Measurements from ENCODE around the gene AP5B1.

AP5B1 gene

DNA sequence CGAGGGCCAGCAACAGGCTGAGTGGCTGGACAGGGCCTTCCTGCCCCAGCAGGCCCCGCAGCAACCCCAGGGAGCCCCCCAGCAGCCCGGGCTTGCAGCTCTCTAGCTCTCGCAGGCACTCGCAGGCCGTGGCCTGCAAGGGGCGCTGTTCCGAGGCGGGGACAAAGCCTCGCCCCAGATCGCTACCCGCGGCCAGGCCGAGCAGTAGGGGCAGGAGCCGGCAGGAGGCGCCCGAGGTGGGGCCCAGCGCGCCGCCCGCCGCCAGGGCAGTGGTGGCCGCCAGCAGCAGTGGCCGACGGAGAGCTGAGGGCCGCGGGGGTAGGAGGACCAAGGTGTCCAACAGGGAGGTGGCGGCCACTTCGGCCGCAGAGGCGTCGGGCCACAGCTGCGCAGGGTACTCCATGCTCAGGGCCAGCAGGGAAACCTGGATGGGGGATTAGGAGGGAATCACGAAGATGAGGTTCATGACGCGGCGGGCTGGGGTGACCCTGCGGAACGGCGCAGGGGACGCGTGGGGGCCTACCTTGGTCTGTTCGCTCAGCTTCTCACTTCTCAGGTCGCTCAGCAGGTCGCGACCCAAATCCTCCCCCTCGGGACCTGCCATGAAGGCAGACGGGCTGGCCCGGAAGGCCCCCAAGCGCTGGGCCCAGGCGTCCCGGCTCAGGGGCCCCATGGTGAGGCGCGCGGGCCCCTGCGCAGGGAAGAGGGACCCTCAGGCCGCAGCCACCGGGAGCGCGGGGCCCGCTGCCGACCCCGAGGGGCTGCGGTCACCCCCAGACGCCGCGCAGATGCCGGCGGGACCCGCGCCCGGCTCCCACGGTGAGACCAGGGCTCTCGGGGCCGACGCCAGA, 632 bp downstream of the AP5B1 start:
- Histone ChIP-seq H4K91ac (ENCODE audit: low read depth, low read length, poor library complexity) (peak overlapping the region; percentile 72), H3K36me3 (replicated peaks in 1 of 2; ENCODE audit: control insufficient read depth in 2 of 2, insufficient read depth in 2 of 2, low read length in 2 of 2) (peaks cover 6 to 18% of the 10 kb centered on the region in 2 donors), H3K14ac (ENCODE audit: low read length) (peak overlapping the region; percentile 97), H2AFZ (ENCODE audit: low read length) (peak overlapping the region; percentile 92), H3K4ac (ENCODE audit: low read length) (peak overlapping the region; percentile 76), H3K4me2 (ENCODE audit: insufficient read depth, low read length, poor library complexity, severe bottlenecking) (peak overlapping the region; percentile 83), H3K9me3 (replicated peaks in 1 of 2; ENCODE audit: control insufficient read depth in 2 of 2, insufficient read depth in 1 of 2, low read depth in 1 of 2, low read length in 2 of 2) (no peaks in the 10 kb centered on the region), H3K27me3 (ENCODE audit: control insufficient read depth in 3 of 3, insufficient read depth in 3 of 3, low read depth in 1 of 3, low read length in 3 of 3) (peaks cover 0 to 37% (median 19%) of the 10 kb centered on the region in 3 experiments), H3K79me1 (ENCODE audit: low read depth, low read length) (peaks cover 17% of the 10 kb centered on the region), H2BK12ac (ENCODE audit: low read length) (no peak overlapping the region), H2BK15ac (ENCODE audit: low read length) (peak overlapping the region; percentile 97), H3K9ac (ENCODE audit: low read depth, low read length, poor library complexity) (peak overlapping the region; percentile 95), H3K18ac (ENCODE audit: low read length) (peak overlapping the region; percentile 96), H2BK5ac (ENCODE audit: low read length) (peak overlapping the region; percentile 75), H3K4me1 (ENCODE audit: control insufficient read depth in 2 of 2, insufficient read depth in 1 of 2, low read depth in 1 of 2, low read length in 2 of 2) (peaks cover 4 to 9% of the 10 kb centered on the region in 2 donors), H2BK120ac (ENCODE audit: low read depth, low read length) (peak overlapping the region; percentile 87), H3K4me3 (ENCODE audit: low read length in 2 of 2) (peak overlapping the region; percentile 54 to 83), H3K23ac (ENCODE audit: low read depth, low read length, poor library complexity) (peak overlapping the region; percentile 98), H3K27ac (replicated peaks; ENCODE audit: low read length) (no peak overlapping the region), H4K8ac (ENCODE audit: low read depth, low read length) (peak overlapping the region; percentile 43), H2AK5ac (ENCODE audit: low read depth, low read length) (peak overlapping the region; percentile 99)
- WGBS, 2 donors (ENCODE audit: extremely low coverage in 2 of 2, insufficient read length in 2 of 2, insufficient replicate concordance in 1 of 2), result no CpG with 5 or more reads among the region's 76 CpGs
- DNase-seq (ENCODE audit: low spot score), result peak; percentile 62

DNA sequence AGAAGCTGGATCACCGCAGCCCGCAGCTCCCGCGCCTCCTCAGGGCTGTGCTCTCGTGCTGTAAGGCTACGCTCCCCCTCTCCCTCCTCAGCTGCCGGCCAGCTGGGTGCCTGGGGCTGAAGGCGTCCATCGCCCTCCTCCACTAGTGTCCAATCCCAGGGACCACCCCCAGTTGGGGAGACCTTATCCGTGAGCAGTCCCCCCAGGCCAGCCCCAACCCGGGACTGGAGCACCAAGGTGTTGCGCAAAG, 1.2 kb downstream of the AP5B1 start:
- peak overlapping the region; percentile 61 for H2BK120ac ChIP-seq (ENCODE audit: low read depth, low read length)
- no peak overlapping the region for H2AFZ ChIP-seq (ENCODE audit: low read length)
- peak overlapping the region; percentile 99 for H2AK5ac ChIP-seq (ENCODE audit: low read depth, low read length)
- no peaks in the 10 kb centered on the region for H3K9me3 ChIP-seq (replicated peaks in 1 of 2; ENCODE audit: control insufficient read depth in 2 of 2, insufficient read depth in 1 of 2, low read depth in 1 of 2, low read length in 2 of 2)
- peak overlapping the region; percentile 72 for H4K91ac ChIP-seq (ENCODE audit: low read depth, low read length, poor library complexity)
- peak overlapping the region; percentile 76 for H3K4ac ChIP-seq (ENCODE audit: low read length)
- H3K9ac ChIP-seq (ENCODE audit: low read depth, low read length, poor library complexity), result peak overlapping the region; percentile 53
- WGBS, 2 donors (ENCODE audit: extremely low coverage in 2 of 2, insufficient read length in 2 of 2, insufficient replicate concordance in 1 of 2), result no CpG with 5 or more reads among the region's 12 CpGs
- no peak overlapping the region for H4K8ac ChIP-seq (ENCODE audit: low read depth, low read length)
- H3K4me3 ChIP-seq (ENCODE audit: low read length in 2 of 2), result peak overlapping the region; percentile 31 to 54
- H3K4me2 ChIP-seq (ENCODE audit: insufficient read depth, low read length, poor library complexity, severe bottlenecking), result peak overlapping the region; percentile 83
- peaks cover 17% of the 10 kb centered on the region for H3K79me1 ChIP-seq (ENCODE audit: low read depth, low read length)
- H2BK12ac ChIP-seq (ENCODE audit: low read length), result peak overlapping the region; percentile 90
- no peak overlapping the region for H3K27ac ChIP-seq (replicated peaks; ENCODE audit: low read length)
- peak overlapping the region; percentile 93 for H3K18ac ChIP-seq (ENCODE audit: low read length)
- peak overlapping the region; percentile 98 for H3K23ac ChIP-seq (ENCODE audit: low read depth, low read length, poor library complexity)
- DNase-seq (ENCODE audit: low spot score), result no peak
- H2BK5ac ChIP-seq (ENCODE audit: low read length), result peak overlapping the region; percentile 75
- H3K14ac ChIP-seq (ENCODE audit: low read length), result peak overlapping the region; percentile 82
- peak overlapping the region; percentile 97 for H2BK15ac ChIP-seq (ENCODE audit: low read length)
- peaks cover 6 to 18% of the 10 kb centered on the region in 2 donors for H3K36me3 ChIP-seq (replicated peaks in 1 of 2; ENCODE audit: control insufficient read depth in 2 of 2, insufficient read depth in 2 of 2, low read length in 2 of 2)
- H3K4me1 ChIP-seq (ENCODE audit: control insufficient read depth in 2 of 2, insufficient read depth in 1 of 2, low read depth in 1 of 2, low read length in 2 of 2), result peaks cover 4 to 9% of the 10 kb centered on the region in 2 donors
- H3K27me3 ChIP-seq (ENCODE audit: control insufficient read depth in 3 of 3, insufficient read depth in 3 of 3, low read depth in 1 of 3, low read length in 3 of 3), result peaks cover 0 to 32% (median 15%) of the 10 kb centered on the region in 3 experiments

DNA sequence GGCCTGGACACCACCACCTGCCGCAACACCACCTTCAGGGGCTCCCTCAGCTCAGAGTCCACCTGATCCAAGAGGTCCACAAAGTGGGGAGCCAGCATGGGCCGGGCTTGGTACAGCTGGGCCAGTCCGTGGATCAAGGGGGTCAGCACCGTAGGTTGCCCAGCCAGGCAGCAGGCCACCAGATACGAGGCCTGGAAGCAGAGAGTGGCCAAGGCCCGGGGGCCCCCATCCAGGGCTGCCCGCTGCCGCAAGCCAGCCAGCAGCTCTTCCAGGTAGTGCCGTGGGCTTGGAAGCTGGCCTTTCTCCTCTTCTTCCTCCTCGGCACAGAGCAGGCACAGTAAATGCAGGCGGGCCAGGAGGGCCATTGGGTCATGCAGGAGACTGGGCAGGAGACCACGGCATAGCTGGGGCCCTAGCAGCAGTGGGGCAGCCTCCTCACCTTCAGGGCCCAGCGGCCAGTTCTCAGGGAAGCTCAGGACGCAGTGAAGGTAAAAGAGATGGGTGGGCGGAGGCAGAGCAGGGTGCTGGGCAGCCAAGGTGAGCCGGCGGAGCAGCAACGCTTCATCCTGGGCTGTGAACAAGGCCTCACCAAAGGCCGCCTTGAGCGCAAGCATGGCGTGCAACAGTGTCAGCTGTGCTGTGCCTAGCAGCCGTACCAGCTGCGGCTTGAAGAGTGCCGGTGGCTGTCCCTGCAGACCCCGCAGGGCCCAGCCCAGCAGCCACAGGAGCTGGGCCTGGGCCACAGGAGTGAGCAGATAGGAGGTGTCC, 1.7 kb downstream of the AP5B1 start:
- H4K91ac ChIP-seq (ENCODE audit: low read depth, low read length, poor library complexity), result peak overlapping the region; percentile 72
- H4K8ac ChIP-seq (ENCODE audit: low read depth, low read length), result no peak overlapping the region
- no peak overlapping the region for H2AFZ ChIP-seq (ENCODE audit: low read length)
- H2AK5ac ChIP-seq (ENCODE audit: low read depth, low read length), result peak overlapping the region; percentile 99
- H2BK120ac ChIP-seq (ENCODE audit: low read depth, low read length), result peak overlapping the region; percentile 61
- H2BK15ac ChIP-seq (ENCODE audit: low read length), result peak overlapping the region; percentile 97
- H2BK12ac ChIP-seq (ENCODE audit: low read length), result peak overlapping the region; percentile 90
- peak overlapping the region; percentile 75 for H2BK5ac ChIP-seq (ENCODE audit: low read length)
- H3K4me1 ChIP-seq (ENCODE audit: control insufficient read depth in 2 of 2, insufficient read depth in 1 of 2, low read depth in 1 of 2, low read length in 2 of 2), result peaks cover 4% of the 10 kb centered on the region in 2 donors
- DNase-seq (ENCODE audit: low spot score), result no peak
- peaks cover 0 to 27% (median 10%) of the 10 kb centered on the region in 3 experiments for H3K27me3 ChIP-seq (ENCODE audit: control insufficient read depth in 3 of 3, insufficient read depth in 3 of 3, low read depth in 1 of 3, low read length in 3 of 3)
- H3K79me1 ChIP-seq (ENCODE audit: low read depth, low read length), result peaks cover 17% of the 10 kb centered on the region
- peak overlapping the region; percentile 31 to 54 for H3K4me3 ChIP-seq (ENCODE audit: low read length in 2 of 2)
- H3K23ac ChIP-seq (ENCODE audit: low read depth, low read length, poor library complexity), result peak overlapping the region; percentile 98
- H3K18ac ChIP-seq (ENCODE audit: low read length), result peak overlapping the region; percentile 93
- H3K9me3 ChIP-seq (replicated peaks in 1 of 2; ENCODE audit: control insufficient read depth in 2 of 2, insufficient read depth in 1 of 2, low read depth in 1 of 2, low read length in 2 of 2), result no peaks in the 10 kb centered on the region
- peaks cover 6 to 18% of the 10 kb centered on the region in 2 donors for H3K36me3 ChIP-seq (replicated peaks in 1 of 2; ENCODE audit: control insufficient read depth in 2 of 2, insufficient read depth in 2 of 2, low read length in 2 of 2)
- H3K4ac ChIP-seq (ENCODE audit: low read length), result peak overlapping the region; percentile 76
- peak overlapping the region; percentile 82 for H3K14ac ChIP-seq (ENCODE audit: low read length)
- H3K4me2 ChIP-seq (ENCODE audit: insufficient read depth, low read length, poor library complexity, severe bottlenecking), result peak overlapping the region; percentile 83
- peak overlapping the region; percentile 53 for H3K9ac ChIP-seq (ENCODE audit: low read depth, low read length, poor library complexity)
- no CpG with 5 or more reads among the region's 25 CpGs for WGBS, 2 donors (ENCODE audit: extremely low coverage in 2 of 2, insufficient read length in 2 of 2, insufficient replicate concordance in 1 of 2)
- no peak overlapping the region for H3K27ac ChIP-seq (replicated peaks; ENCODE audit: low read length)

DNA sequence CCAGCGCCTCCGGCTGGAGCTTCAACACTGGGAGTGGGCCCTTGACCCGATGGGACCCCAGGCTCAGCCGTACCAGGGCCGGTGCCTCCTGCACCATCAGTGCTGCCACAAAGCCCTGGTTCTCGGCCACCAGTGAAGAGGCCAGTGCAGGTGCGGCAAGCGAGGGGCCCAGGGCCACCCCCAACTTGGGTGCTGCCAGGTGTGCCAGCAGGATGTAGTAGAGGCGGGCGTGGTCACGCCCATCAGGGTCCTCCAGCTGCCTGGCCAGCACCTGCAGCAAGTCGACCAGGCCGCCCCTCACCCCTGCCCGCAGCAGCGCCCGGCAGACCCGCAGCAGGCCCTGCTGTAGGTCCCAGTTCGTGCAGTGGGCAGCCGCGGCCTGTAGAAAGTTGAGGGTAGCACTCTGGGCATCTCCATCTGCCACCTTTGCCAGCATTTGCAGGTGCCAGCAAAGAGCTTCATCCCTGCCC, 2.3 kb downstream of the AP5B1 start:
- Histone ChIP-seq H4K8ac (ENCODE audit: low read depth, low read length) (no peak overlapping the region), H3K4me3 (ENCODE audit: low read length in 2 of 2) (no peak overlapping the region), H3K4me1 (ENCODE audit: control insufficient read depth in 2 of 2, insufficient read depth in 1 of 2, low read depth in 1 of 2, low read length in 2 of 2) (peaks cover 0 to 4% of the 10 kb centered on the region in 2 donors), H4K91ac (ENCODE audit: low read depth, low read length, poor library complexity) (no peak overlapping the region), H2BK15ac (ENCODE audit: low read length) (no peak overlapping the region), H3K9ac (ENCODE audit: low read depth, low read length, poor library complexity) (peak overlapping the region; percentile 60), H2AFZ (ENCODE audit: low read length) (no peak overlapping the region), H3K4me2 (ENCODE audit: insufficient read depth, low read length, poor library complexity, severe bottlenecking) (peak overlapping the region; percentile 2), H3K27ac (replicated peaks; ENCODE audit: low read length) (no peak overlapping the region), H3K4ac (ENCODE audit: low read length) (no peak overlapping the region), H3K9me3 (replicated peaks in 1 of 2; ENCODE audit: control insufficient read depth in 2 of 2, insufficient read depth in 1 of 2, low read depth in 1 of 2, low read length in 2 of 2) (no peaks in the 10 kb centered on the region), H3K36me3 (replicated peaks in 1 of 2; ENCODE audit: control insufficient read depth in 2 of 2, insufficient read depth in 2 of 2, low read length in 2 of 2) (peaks cover 6 to 18% of the 10 kb centered on the region in 2 donors), H2AK5ac (ENCODE audit: low read depth, low read length) (peak overlapping the region; percentile 37), H3K27me3 (ENCODE audit: control insufficient read depth in 3 of 3, insufficient read depth in 3 of 3, low read depth in 1 of 3, low read length in 3 of 3) (peaks cover 0 to 22% (median 8%) of the 10 kb centered on the region in 3 experiments), H3K23ac (ENCODE audit: low read depth, low read length, poor library complexity) (no peak overlapping the region), H2BK12ac (ENCODE audit: low read length) (no peak overlapping the region), H2BK120ac (ENCODE audit: low read depth, low read length) (no peak overlapping the region), H2BK5ac (ENCODE audit: low read length) (peak overlapping the region; percentile 75), H3K14ac (ENCODE audit: low read length) (no peak overlapping the region), H3K18ac (ENCODE audit: low read length) (no peak overlapping the region), H3K79me1 (ENCODE audit: low read depth, low read length) (peaks cover 17% of the 10 kb centered on the region)
- no peak for DNase-seq (ENCODE audit: low spot score)
- WGBS, 2 donors (ENCODE audit: extremely low coverage in 2 of 2, insufficient read length in 2 of 2, insufficient replicate concordance in 1 of 2), result no CpG with 5 or more reads among the region's 20 CpGs
